Measurements from ENCODE around the gene AMZ2.

GRCh38 chr17:68304706-68305105 lies 56.9 kb downstream of the AMZ2 start:
- TF ChIP-seq CTCF (optimal IDR thresholded peaks at IDR 0.05 in 1 of 3, IDR thresholded peaks at IDR 0.05 in 1 of 3, conservative IDR thresholded peaks at IDR 0.05 in 1 of 3; ENCODE audit: extremely low read depth in 1 of 3, insufficient read depth in 2 of 3, low read length in 3 of 3), result no peak
- TF ChIP-seq EZH2 (IDR thresholded peaks at IDR 0.05; ENCODE audit: low read length), result no peak
